HG03039 (cell line): ENCODE measurements around the gene RAB30.
A peak's percentile ranks its signal among the peaks of the same experiment; 100 is the strongest.
"Not testable (repeated sequence)": the region's sequence is repeated elsewhere in the genome, so short reads cannot be mapped to it uniquely, and the experiment has no call there.

Experiments used
- ATAC-seq: cut with Tn5 transposase; IDR thresholded peaks from one replicate; pipeline ENCODE4 v1.9.1; 2021; ENCODE audit warnings: mild to moderate bottlenecking, moderate library complexity; ENCODE audit not compliant: unreplicated experiment

The RAB30 gene

DNA sequence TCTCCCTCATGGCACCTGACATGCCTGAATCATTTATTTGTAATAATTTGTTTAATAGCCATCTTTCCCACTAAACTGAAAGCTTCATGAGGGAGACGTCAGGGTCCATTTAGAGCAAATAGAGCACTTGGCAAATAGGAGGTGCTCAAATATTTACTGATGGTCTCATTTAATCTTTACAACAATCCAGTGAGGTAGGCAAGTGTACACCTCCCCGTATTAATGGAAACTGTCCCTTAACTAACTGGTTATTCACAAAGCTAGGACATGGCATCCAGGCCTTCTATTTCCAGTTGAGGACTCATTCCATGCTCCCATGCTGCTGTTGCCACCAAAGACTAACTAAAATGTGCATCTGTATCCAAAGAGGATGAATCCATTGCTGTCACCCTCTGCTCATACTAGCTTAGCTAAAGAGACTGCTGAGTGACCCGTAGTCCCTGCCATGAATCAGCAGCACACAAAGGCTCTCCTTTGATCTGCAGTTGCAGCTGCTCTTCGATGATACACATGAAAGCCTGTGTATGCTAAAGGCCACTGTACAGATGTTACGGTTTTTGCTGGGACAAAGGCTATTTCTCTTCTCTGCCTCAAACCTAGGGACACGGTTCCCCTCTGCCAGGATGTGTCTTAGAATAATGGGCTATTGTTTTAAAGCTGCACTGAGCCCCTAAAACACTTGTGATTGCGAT lies 82.6 kb downstream of the RAB30 start:
- ATAC-seq = no peak

GRCh38 chr11:82987997-82988396 lies 83.7 kb downstream of the RAB30 start:
- no peak for ATAC-seq

- ATAC-seq = no peak
Observed at GRCh38 chr11:82986446-82986845, 85.3 kb downstream of the RAB30 start.

DNA sequence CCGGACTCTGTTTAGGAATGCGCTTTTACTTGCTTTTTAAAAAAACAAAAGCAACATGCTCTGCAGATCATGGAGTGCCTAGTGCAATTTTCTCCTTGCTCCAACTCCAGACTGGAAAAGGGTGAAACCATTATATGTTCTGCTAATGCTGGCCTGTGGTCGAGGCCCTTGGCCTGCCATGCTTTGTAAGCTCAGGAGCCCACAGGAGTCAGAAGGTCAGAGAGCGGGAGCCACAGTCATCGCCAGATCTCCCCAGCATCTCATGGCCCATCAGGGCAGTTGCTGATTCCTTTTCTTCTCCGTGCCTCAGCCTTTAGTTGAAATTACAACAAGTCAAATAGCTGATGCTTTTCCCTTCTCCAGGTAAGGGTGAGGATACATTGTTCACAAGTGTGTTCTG lies 89.8 kb downstream of the RAB30 start:
- ATAC-seq = no peak

DNA sequence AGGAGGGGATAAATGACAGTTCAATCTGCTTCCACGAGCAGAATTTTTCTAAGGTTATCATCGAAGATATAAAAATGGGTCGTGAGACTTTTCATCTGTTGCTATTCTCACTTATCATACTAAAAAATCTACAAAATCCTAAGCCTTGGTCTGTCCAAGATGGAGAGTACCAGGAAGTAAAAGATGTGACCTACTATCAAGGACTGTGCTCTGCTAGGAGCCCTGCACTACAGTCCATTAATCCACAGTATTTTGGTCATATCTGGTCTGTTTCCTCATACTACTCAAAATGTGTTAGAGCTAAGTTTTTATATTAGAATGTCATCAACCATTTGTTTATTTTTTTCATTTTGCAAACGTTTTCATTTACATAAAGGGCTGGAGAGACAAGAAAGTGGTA lies 90.8 kb downstream of the RAB30 start:
- no peak for ATAC-seq

DNA sequence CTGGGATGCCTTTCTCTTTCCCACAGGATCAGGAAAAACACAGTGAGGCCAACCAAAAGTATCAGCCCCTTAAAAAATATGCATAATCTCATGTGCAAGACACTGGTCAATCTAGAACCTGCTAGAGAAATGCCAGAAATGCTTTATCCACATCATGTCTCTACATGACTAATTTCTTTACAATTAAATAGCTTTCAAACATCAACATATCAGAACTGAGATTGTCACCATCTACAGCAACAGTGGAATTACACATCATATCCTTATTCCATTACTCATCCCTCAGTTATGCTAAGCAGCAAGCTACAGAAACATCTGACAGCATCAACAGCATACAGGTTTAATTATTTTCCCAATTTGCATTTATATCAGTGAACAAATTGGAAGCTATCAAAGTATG lies 91.4 kb downstream of the RAB30 start:
- ATAC-seq = no peak

- no peak for ATAC-seq
Observed at GRCh38 chr11:82979824-82980223, 91.9 kb downstream of the RAB30 start.

DNA sequence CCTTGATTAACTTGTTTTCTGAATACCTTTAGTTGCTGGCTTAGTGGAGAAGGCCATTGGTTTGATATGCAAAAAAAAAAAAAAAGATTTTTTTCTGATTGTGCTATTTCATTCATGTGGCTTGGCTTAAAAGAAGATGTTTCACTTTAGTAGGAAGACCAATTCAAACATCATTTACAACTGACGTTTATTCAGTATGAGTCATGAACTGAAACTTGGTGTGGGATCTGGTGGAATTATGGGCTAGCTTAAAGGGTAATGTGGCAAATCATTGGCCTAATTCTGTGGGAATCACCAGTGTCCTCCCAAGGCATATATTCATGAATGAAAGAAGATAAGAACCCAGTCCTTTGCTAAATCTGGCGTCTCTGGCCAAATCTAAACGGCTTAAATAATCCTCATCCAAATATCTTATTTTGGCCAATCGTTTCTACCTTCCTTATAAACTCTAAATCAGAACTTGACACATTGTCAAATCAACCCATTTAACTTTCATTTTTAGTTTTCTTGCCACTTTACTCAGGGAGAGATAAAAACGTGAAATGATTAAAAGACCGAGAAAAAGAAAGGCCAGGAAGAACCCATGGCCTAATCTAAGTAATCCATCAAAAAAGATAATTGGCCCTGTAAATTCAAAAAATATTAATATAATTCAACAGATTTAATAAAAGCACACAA lies 93.1 kb downstream of the RAB30 start:
- ATAC-seq = peak; percentile 46

DNA sequence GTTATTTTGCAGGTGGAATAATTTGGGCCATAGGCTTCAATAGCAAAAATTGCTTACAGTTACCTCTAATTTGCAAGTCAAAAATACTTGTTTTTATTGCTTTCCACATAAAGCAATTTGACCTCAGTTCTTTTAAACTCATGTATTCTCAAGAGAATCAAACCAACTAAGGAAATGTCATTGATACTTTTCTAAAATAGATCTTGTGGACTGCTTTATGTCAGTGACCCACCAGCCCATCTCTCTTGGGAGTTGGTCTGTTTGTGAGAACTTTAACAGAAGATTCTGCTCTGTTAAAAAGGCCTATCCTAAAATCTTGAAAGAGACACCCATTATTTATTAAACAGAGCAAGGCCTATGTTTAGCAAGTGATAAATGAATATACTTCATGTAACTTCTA lies 94.9 kb downstream of the RAB30 start:
- no peak for ATAC-seq

DNA sequence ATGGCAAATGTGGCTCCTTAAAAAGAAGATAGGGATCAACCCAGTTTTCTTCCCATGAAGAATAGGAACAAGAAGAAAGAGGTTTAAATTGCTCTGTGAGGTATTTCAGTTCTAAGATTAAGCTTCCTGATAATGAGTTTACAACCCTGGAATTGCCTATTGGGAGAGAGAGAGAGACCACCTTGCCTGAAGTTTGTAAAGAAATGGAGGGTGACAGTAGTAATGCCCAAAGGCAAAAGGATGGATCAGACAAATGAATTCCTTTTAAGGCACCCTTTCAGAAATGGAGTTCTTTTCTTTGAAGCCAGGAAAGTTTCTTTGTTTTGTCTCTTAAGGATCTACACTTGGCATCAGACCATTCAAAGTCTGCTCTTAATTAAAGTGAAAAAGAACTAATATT lies 95.8 kb downstream of the RAB30 start:
- no peak for ATAC-seq

DNA sequence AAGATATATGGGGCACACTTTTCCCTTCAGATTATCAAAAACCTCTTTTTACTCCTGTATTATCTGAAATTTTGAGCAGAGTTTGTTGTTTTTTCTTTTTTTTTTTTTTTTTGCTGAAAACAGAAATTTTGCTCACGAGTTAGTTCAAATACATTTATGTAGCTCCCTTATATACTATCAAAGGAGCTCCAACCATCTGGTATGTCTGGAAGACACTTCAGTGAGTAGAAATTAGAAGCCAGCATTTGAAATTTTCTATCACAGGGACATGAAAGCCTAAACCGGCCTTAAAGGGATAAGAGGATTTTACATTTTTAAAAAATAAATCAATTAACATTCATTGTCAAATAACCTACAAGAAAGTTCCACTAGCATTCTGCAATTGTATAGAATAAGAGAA lies 96.8 kb downstream of the RAB30 start:
- no peak for ATAC-seq

DNA sequence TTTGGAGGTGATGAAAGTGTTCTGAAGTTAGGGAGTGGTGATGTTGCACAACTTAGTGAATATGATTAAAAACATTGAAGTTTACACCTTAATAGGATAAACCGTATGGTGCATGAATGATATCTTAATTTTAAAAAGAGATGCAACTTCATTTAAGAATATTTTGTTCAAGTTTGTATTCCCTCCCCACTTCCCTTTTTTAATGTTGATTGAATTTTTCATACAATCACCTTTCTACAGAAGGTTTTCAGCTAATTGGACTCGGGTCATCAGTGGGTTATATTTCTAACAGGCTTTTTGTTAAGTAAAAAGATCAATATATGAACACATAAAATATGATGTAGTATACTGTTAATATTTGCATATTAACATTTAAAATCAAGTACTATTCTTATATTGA lies 97.6 kb downstream of the RAB30 start:
- no peak for ATAC-seq

DNA sequence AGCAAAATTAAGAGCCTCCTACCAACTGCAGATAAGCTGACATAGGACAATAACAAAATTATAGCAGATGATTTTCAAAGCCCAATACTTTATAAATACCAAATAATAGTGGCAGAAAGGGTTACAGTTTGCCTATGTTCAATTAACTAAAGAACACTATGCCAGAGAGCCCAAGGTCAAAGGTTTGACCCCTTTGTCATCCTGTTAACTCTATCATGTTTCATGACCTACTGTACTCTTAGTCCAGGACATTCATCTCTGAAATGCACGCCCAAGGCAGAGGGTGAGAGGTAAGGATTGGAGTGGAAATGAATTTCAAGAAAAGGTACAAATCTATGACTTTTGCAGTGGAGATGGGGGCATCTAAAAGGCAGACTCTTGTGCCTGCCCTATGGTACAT lies 99.6 kb downstream of the RAB30 start:
- ATAC-seq = no peak

GRCh38 chr11:82971519-82971946 lies 100.2 kb downstream of the RAB30 start:
- not testable (repeated sequence) for ATAC-seq

- not testable (repeated sequence) for ATAC-seq
Observed at GRCh38 chr11:82970507-82971083, 101.1 kb downstream of the RAB30 start.

DNA sequence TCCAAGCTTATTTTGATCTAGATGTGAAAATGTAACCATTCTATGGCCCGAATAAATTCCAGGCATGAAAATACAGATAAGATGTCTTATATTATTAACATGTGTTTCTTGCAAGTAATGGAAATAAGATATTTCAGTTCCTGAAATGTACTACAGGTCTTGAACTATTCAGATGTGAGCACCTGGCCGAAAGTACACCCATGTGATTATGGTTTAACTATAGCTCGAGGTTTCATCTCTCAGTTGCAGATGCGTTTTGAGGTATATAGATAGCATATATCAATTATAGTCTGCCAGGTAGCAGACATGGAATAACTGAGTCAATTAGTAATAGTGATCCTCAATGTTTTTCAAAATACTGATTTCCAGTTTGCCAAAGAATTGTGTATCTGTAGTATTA lies 101.9 kb downstream of the RAB30 start:
- ATAC-seq = peak; percentile 92

- no peak for ATAC-seq
Observed at GRCh38 chr11:82967381-82967780, 104.3 kb downstream of the RAB30 start.

DNA sequence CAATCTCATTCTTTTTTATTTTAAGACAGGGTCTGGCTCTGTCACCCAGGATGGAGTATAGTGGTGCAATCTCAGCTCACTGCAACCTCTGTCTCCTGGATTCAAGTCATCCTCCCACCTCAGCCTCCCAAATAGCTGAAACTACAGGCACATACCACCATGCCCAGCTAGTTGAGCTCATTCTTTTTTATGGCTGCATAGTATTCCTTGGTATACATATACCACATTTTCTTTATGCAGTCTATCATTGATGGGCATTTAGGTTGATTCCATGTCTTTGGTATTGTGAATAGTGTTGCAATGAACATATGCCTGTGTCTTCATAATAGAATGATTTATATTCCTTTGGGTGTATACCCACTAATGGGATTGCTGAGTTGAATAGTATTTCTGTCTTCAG lies 109.7 kb downstream of the RAB30 start:
- not testable (repeated sequence) for ATAC-seq

GRCh38 chr11:82960779-82961143 lies 110.9 kb downstream of the RAB30 start:
- ATAC-seq = no peak

- peak; percentile 83 for ATAC-seq
Observed at GRCh38 chr11:82959987-82960778, 111.5 kb downstream of the RAB30 start.

DNA sequence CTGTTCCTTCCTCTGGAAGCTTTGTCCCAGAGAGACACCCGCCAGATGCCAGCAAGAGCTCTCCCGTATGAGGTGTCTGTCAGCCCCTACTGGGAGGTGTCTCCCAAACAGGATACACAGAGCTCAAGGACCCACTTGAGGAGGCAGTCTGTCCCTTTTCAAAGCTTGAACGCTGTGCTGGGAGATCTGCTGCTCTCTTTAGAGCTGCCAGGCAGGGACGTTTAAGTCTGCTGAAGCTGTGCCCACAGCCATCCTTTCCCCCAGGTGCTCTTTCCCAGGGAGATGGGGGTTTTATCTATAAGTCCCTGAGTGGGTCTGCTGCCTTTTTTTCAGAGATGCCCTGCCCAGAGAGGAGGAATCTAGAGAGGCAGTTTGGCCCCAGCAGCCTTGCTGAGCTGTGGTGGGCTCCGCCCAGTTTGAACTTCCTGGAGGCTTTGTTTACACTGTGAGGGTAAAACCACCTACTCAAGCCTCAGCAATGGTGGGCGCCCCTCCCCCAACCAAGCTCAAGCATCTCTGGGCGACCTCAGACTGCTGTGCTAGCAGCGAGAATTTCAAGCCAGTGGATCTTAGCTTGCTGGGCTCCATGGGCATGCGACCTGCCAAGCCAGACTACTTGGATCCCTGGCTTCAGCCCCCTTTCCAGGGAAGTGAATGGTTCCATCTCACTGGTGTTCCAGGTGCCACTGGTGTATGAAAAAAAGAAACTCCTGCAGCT lies 115.8 kb downstream of the RAB30 start:
- not testable (repeated sequence) for ATAC-seq
